PC-9 (cell line): Measurements from ENCODE around the gene FAF1. TPM values are rescaled to one million over a fixed set of nuclear protein-coding genes. Genes with fewer than 3 reads are reported as not detected.
"Not testable (repeated sequence)": the region's sequence is repeated elsewhere in the genome, so short reads cannot be mapped to it uniquely, and the experiment has no call there.

ENCODE experiments used
- BruUV-seq: library from RNA; stranded (reverse); fragments of 400-500 nt; replicated peaks from 2 replicates; lab custom pipeline; 2021; lab: Mats Ljungman, UMichigan
- CTCF ChIA-PET: fragments of 300-600 bp; sonication (Branson Sonifier 250); formaldehyde crosslinking; loops from one replicate; lab custom pipeline; 2022; ENCODE audit warnings: antibody characterized with exemption; lab: Charles Lee
- POLR2A ChIA-PET: fragments of 300-600 bp; sonication (Branson Sonifier 250); formaldehyde crosslinking; loops from one replicate; lab custom pipeline; 2022; ENCODE audit warnings: antibody characterized with exemption; ENCODE audit not compliant: unreplicated experiment; lab: Charles Lee
- DNase-seq, 2 experiments: peaks; one replicate each; pipeline versions ENCODE4 v3.0.0 to v3.0.0-alpha.2; 2015 to 2022; ENCODE audit warnings: mixed read lengths in 1 of 2
- H2AFZ ChIP-seq: fragments of 200-600 bp; sonication (generic); 2 replicates; pipeline ENCODE4 v1.8.1; 2017; ENCODE audit warnings: antibody characterized with exemption
- H3F3A ChIP-seq: fragments of 200-600 bp; sonication (generic); 2 replicates; pipeline ENCODE4 v1.8.1; 2017; ENCODE audit warnings: antibody characterized with exemption, mild to moderate bottlenecking, low read depth; ENCODE audit not compliant: insufficient read depth
- H3K27ac ChIP-seq: fragments of 200-600 bp; sonication (generic); 2 replicates; pipeline ENCODE4 v1.6.1; 2016; ENCODE audit warnings: mixed run types
- H3K27me3 ChIP-seq: fragments of 200-600 bp; sonication (generic); 2 replicates; pipeline ENCODE4 v1.6.1; 2016; ENCODE audit warnings: low read depth, mixed run types; ENCODE audit not compliant: insufficient read depth
- H3K36me3 ChIP-seq: fragments of 200-600 bp; sonication (generic); 2 replicates; pipeline ENCODE4 v1.6.1; 2016; ENCODE audit warnings: low read depth, mixed run types
- H3K4me1 ChIP-seq: fragments of 200-600 bp; sonication (generic); replicated peaks from 2 replicates; pipeline ENCODE4 v1.6.1; 2016; ENCODE audit warnings: mixed run types; ENCODE audit not compliant: insufficient read depth
- H3K4me2 ChIP-seq: fragments of 200-600 bp; sonication (generic); 2 replicates; pipeline ENCODE4 v1.6.1; 2017; ENCODE audit warnings: mixed run types
- H3K4me3 ChIP-seq: fragments of 200-600 bp; sonication (generic); 2 replicates; pipeline ENCODE4 v1.6.1; 2016; ENCODE audit warnings: mixed run types
- H3K79me2 ChIP-seq: fragments of 200-600 bp; sonication (generic); 2 replicates; pipeline ENCODE4 v1.6.1; 2017; ENCODE audit warnings: low read depth, mixed run types
- H3K9me2 ChIP-seq: fragments of 200-600 bp; sonication (generic); 2 replicates; pipeline ENCODE4 v1.8.1; 2017; ENCODE audit warnings: mild to moderate bottlenecking; ENCODE audit not compliant: insufficient read depth
- H3K9me3 ChIP-seq: fragments of 200-600 bp; sonication (generic); 2 replicates; pipeline ENCODE4 v1.8.1; 2016; ENCODE audit warnings: low read depth; ENCODE audit not compliant: insufficient read depth
- H4K20me1 ChIP-seq: fragments of 200-600 bp; sonication (generic); 2 replicates; pipeline ENCODE4 v1.8.1; 2017; ENCODE audit not compliant: insufficient read depth
- CTCF ChIP-seq: fragments of 200-600 bp; sonication (generic); conservative IDR thresholded peaks from 2 replicates; pipeline ENCODE4 v1.6.1; 2017; ENCODE audit warnings: mixed run types, antibody characterized with exemption, mild to moderate bottlenecking, moderate library complexity
- EZH2 ChIP-seq: fragments of 200-600 bp; sonication (generic); IDR thresholded peaks from 2 replicates; pipeline ENCODE4 v1.8.0; 2017; ENCODE audit warnings: antibody characterized with exemption, low read depth
- intact Hi-C: fragments of 100-400 bp; cut with micrococcal nuclease; formaldehyde crosslinking; loops from one replicate; pipeline ENCODE4 v1.10.0; 2022; ENCODE audit not compliant: unreplicated experiment
- total RNA-seq: library from RNA; stranded (reverse); gene quantifications from 2 replicates; pipeline ENCODE4 v1.2.3, GENCODE V29; 2021

Gene FAF1
- total RNA-seq, 1 experiment from 2014 or later = 105 TPM

DNA sequence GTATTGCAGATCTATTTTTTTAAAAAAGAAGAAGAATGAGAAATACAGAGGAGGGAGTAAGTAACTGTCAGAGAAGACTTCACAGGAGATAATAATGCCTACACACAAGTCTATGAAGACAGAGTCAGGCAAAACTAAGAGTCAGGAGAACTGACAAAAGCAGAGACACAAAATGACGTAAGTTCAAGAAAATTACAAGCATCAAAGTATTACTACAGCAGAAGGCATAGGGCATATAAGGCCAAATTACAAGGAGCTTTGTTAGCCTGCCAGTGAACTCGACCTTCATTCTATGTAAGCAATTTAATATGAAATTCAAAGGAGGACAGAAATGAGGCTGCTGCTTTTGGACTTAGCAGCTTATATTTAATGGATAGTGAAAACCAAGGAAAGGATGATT is 23.7 kb downstream of the FAF1 start:
- no peaks in the 10 kb centered on the region for H3K4me1 ChIP-seq
- ChIA-PET CTCF (no interaction called here), POLR2A (interaction anchor here (0.7 kb wide), 1 partner anchor 79 kb away, joined by 3 read pairs; no protein-coding TSS in a partner anchor)
- peaks cover under 1% of the 10 kb centered on the region; the same call in 1 of the 2 replicates for H3F3A ChIP-seq
- TF ChIP-seq CTCF (no peak), EZH2 (no peak)
- no peaks in the 10 kb centered on the region for H3K9me2 ChIP-seq
- H3K9me3 ChIP-seq = no peaks in the 10 kb centered on the region
- H3K4me3 ChIP-seq = no peak overlapping the region
- intact Hi-C loops = no loop called here
- no peaks in the 10 kb centered on the region for H3K27me3 ChIP-seq
- no peak for DNase-seq
- H3K27ac ChIP-seq = no peak overlapping the region
- BruUV-seq = no TSS peak
- no peak overlapping the region for H3K4me2 ChIP-seq
- no peaks in the 10 kb centered on the region for H3K36me3 ChIP-seq
- no peak overlapping the region for H2AFZ ChIP-seq
- H4K20me1 ChIP-seq = 0 out of 2 replicates have a peak, but pooled peaks cover 16% of the 10 kb centered on the region
- H3K79me2 ChIP-seq = peaks cover 89% of the 10 kb centered on the region

DNA sequence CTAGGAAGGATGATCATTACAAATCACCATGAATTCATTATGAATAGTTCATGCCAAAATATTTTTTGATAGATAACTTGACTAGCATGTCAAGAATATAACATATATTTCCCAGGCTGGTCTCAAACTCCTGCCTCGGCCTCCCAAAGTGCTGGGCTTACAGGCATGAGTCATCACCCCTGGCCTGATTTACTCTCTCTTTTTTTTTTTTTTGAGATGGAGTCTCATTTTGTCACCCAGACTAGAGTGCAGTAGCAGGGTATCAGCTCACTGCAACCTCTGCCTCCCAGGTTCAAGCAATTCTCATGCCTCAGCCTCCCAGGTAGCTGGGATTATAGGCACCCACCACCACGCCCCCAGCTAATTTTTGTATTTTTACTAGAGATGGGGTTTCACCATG is 24.8 kb downstream of the FAF1 start:
- H3K4me2 ChIP-seq, POLR2A ChIA-PET, DNase-seq, H3K9me2 ChIP-seq, H3K36me3 ChIP-seq, BruUV-seq, H3K27ac ChIP-seq, H3K4me3 ChIP-seq, H3K27me3 ChIP-seq, intact Hi-C loops, CTCF ChIA-PET, H3K4me1 ChIP-seq, H3K9me3 ChIP-seq, H2AFZ ChIP-seq: not testable (repeated sequence)
- Histone ChIP-seq H4K20me1 (peaks cover 12% of the 10 kb centered on the region; the same call in 1 of the 2 replicates), H3F3A (peaks cover 10% of the 10 kb centered on the region; the same call in 1 of the 2 replicates), H3K79me2 (peaks cover 86% of the 10 kb centered on the region)

GRCh38 chr1:50934838-50935237 is 25.2 kb downstream of the FAF1 start:
- Histone ChIP-seq H3K9me2 (no peaks in the 10 kb centered on the region), H4K20me1 (peaks cover 15% of the 10 kb centered on the region), H3K79me2 (peaks cover 85% of the 10 kb centered on the region), H3K4me1 (no peaks in the 10 kb centered on the region), H3K4me3 (no peak overlapping the region), H3K36me3 (no peaks in the 10 kb centered on the region), H3K9me3 (no peaks in the 10 kb centered on the region), H2AFZ (no peak overlapping the region), H3K4me2 (no peak overlapping the region), H3K27ac (no peak overlapping the region), H3K27me3 (no peaks in the 10 kb centered on the region), H3F3A (peaks cover 13% of the 10 kb centered on the region; the same call in 1 of the 2 replicates)
- CTCF ChIA-PET = no interaction called here
- POLR2A ChIA-PET = no interaction called here
- intact Hi-C loops = no loop called here
- no peak for DNase-seq
- BruUV-seq = no TSS peak
- TF ChIP-seq CTCF (no peak), EZH2 (no peak)

- POLR2A ChIA-PET, H3K9me2 ChIP-seq, intact Hi-C loops, H3K4me3 ChIP-seq, H2AFZ ChIP-seq, BruUV-seq, H3K4me1 ChIP-seq, H3K4me2 ChIP-seq, H3K27me3 ChIP-seq, CTCF ChIA-PET, H3K9me3 ChIP-seq, H3K27ac ChIP-seq, H3K36me3 ChIP-seq, DNase-seq: not testable (repeated sequence)
- Histone ChIP-seq H4K20me1 (peaks cover 15% of the 10 kb centered on the region), H3F3A (peaks cover 13% of the 10 kb centered on the region; the same call in 1 of the 2 replicates), H3K79me2 (peaks cover 84% of the 10 kb centered on the region)
These were observed 26.3 kb downstream of the FAF1 start for GRCh38 chr1:50933770-50934169.

GRCh38 chr1:50932043-50932442 is 28.0 kb downstream of the FAF1 start:
- CTCF ChIA-PET = interaction anchor here (0.6 kb wide), 1 partner anchor 183 kb away, joined by 8 read pairs; no protein-coding TSS in a partner anchor
- H3K9me3 ChIP-seq, DNase-seq, BruUV-seq, H3K4me2 ChIP-seq, H3K27ac ChIP-seq, H3K27me3 ChIP-seq, H3K9me2 ChIP-seq, H2AFZ ChIP-seq, intact Hi-C loops, H3K4me3 ChIP-seq, POLR2A ChIA-PET, H3K36me3 ChIP-seq, H3K4me1 ChIP-seq: not testable (repeated sequence)
- H3K79me2 ChIP-seq = peaks cover 79% of the 10 kb centered on the region
- peaks cover 19% of the 10 kb centered on the region for H4K20me1 ChIP-seq
- peaks cover 13% of the 10 kb centered on the region; the same call in 1 of the 2 replicates for H3F3A ChIP-seq
